NCI-H2196 treated with DMSO at 0.1 percent for 48 hours (cell line): ENCODE data around the gene NRARP.
"Not testable (repeated sequence)": the region's sequence is repeated elsewhere in the genome, so short reads cannot be mapped to it uniquely, and the experiment has no call there.

ENCODE experiments used
- DNase-seq: peaks from one replicate; lab custom pipeline; 2025; ENCODE audit not compliant: unreplicated experiment; lab: John Stamatoyannopoulos, UW

NRARP gene

DNA sequence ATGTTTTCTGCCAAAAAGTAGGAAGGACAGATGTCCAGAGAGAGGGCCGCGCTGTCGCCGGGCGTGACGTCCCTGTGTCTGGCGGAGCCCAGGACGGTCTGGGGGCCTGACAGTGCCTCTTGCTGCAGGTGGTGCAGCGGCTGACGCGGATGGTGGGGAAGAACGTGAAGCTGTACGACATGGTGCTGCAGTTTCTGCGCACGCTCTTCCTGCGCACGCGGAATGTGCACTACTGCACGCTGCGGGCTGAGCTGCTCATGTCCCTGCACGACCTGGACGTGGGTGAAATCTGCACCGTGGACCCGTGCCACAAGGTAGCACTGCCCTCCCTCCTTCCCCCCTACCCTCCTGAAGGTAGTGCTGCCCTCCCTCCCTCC, 39.2 kb downstream of the NRARP start:
- no peak for DNase-seq

DNA sequence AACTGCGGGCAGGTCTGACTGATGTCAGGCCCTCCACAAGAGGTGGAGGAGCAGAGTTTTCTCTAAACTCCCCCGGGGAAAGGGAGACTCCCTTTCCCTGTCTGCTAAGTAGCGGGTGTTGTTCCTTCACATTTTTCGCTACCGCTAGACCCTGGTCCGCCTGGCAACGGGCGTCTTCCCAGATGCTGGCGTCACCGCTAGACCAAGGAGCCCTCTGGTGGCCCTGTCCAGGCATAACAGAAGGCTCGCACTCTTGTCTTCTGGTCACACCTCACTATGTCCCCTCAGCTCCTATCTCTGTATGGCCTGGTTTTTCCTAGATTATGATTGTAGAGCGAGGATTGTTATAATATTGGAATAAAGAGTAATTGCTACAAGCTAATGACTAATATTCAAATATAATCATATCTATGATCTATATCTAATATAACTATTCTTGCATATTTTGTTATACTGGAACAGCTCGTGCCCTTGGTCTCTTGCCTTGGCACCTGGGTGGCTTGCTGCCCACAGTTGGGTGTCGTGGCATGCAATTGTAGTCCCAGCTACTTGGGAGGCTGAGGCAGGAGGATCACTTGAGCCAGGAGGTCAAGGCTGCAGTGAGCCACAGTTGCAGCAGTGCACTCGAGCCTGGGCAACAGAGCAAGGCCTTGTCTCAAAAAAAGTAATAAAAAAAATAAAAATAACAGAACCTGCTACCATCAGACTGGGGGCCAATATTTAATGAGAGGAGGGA, 39.7 kb downstream of the NRARP start:
- DNase-seq: not testable (repeated sequence)

DNA sequence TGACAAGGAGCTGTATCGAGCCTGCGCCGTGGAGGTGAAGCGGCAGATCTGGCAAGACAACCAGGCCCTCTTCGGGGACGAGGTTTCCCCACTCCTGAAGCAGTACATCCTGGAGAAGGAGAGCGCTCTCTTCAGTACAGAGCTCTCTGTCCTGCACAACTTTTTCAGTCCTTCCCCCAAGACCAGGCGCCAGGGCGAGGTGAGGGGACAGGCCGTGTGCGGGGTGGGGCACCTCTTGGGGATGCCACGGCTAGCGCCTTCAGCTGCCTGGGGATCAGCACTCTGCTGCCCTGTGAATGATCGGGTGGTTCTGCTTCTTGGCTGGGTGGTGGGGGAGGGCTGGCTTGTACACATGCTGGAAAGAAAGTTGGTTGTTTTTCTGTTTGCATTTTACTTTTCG, 45.2 kb downstream of the NRARP start:
- no peak for DNase-seq

DNA sequence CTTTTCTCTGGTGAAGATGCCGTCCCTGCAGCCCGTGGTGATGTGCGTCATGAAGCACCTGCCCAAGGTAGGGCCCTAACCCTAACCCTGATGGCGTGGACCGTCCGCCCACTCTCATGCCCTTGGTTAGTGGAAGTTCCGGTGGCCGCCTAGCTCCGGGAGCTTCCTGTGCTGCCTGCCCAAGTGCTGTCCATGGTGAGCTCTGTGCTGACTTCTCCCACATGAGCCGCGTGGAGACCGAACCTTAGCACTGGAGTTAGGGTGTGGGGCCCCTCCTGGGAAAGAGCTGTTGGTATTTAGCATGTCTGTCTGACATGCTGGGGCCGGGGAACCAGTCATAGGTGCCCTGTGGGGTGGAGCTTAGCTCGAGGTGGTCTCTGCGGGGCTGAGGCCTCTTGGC, 45.7 kb downstream of the NRARP start:
- no peak for DNase-seq

- DNase-seq: peak; percentile 42
These were observed 46.5 kb downstream of the NRARP start for GRCh38 chr9:137255448-137256114.

DNA sequence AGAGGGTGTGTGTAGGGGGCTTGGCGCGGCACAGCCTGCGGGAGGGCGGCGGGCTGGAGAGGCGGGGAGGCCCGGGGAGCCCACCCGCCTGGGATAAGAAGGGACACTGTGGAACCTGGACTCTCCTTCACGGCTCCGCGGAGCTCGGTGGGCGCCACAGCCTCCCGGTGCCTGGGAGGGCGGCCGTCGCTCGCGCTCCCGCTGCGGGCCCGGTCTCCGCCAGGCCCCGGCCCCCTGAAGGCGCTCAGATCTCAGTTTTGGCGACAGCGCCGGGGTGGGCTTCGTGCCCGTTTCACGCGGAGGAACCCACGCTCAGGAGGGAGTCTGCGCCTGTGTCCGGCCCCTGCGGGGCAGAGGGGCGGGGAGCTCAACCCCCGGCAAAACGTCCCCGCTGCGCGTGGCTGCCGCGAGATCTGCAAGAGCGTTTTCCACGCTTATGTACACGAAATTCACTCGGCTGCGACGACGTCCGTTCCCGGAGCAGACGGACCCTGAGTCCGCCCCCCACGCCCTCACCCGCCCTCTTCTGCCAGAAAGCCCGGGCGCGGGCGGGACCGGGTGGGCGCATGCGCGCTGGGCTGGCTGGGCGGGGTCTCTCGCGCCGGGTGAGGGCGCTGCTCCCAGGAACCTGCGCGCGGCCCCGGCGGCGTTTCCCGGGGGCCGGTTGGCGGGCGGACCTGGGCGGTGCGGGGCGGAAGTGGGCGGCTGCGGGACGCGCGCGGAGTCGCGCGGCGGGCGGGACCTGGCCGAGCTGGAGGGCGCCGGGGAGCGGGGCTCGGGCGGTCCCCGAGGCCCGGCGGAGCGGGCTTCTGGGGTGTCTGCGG, 47.2 kb downstream of the NRARP start, which contains the start of gene NELFB:
Gene NELFB, plus strand, starts transcription at position 704 of the 824 bp plus-strand sequence.
- DNase-seq: peak; percentile 80

- no peak for DNase-seq
These were observed 48.1 kb downstream of the NRARP start for GRCh38 chr9:137253717-137254623.

GRCh38 chr9:137252555-137253506, 49.2 kb downstream of the NRARP start:
- no peak for DNase-seq

DNA sequence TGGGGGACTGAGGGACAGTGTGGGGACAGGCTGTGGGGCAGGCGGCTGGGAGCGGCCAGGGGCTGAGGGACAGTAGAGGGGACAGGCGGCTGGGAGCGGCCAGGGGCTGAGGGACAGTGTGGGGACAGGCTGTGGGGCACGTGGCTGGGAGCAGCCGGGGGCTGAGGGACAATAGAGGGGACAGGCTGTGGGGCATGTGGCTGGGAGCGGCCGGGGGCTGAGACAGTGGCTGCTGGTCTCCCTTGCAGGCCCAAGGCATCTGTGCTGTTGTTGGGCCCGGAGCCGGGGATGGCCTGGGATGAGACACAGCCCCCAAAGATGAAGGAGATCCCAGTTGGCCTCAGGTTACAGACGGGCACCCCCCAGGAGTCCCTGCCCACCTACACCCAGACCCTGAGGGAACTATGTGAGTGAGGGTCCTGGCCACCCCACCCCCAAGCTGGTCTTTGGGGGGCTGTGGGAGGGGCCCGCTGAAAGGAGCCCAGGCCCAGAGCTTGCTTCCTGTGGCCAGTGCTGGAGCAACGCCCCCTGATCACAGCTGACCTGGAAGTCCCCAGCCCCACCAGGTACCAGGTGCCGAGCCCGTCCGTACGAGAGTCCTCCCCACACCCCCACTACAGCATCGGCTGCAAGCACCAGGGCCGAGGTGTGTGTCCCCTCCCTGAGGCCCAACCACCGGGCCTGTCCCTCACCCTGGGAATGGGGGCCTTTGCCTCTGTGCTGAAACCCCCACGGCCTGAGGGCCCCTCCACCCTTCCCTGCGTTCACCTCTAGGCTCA, 50.4 kb downstream of the NRARP start:
- DNase-seq: no peak

GRCh38 chr9:137251194-137251461, 50.9 kb downstream of the NRARP start, which contains the start of gene STPG3:
TSS of gene STPG3 (plus strand) at chr9:137251286. CDS start at chr9:137251287, 1 bp downstream.
- no peak for DNase-seq

DNA sequence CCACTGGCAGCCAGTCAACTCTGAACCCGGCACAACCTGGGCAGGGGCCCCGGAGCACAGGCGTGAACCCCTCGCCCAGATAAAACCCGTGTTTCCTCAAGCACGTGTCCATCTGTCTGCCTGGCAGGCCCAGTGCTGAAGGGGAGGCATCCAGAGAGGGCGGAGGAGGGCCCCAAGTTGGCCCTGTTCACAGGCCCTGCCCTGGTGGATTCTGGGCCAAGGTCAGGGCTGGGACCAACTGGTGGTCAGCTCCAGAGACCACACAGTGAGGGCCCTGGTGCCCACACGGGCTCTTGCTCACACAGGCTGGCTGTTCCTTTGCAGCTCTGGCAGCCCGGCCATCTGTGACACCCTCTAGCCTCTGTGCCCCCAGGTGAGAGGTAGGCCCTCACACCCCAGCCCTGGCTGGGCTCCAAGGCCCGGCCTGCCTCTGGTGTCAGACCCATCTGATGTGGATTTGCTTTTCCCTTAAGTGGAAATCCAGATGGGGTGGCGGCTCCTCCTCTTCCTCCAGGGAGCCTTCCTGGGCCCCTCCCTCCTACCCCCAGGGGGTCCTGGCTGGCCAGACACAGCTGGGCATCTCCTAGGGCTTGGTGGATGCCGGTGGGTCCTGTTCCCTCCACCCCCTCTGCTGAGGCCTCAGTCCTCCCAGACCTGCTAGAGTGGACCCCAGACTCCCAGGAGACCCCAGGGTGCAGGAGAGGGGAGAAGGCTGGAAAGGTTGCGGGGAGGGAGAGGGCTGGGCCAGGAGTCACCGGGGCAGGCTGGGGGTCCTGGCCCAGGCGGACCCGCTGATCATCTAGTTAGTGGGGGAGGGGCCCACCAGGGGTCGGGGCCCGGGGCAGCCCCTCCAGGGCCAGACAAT, 51.5 kb downstream of the NRARP start:
- no peak for DNase-seq
